T-helper 1 cell (primary cell): ENCODE results near the gene HRK.

Experiments
- DNase-seq, 5 donors: peaks; one replicate each; pipeline ENCODE4 v3.0.0-alpha.2; 2012 to 2020
- total RNA-seq, 4 donors: gene quantifications; one replicate each; lab custom pipeline; 2026; lab: John Stamatoyannopoulos, UW

HRK gene
- total RNA-seq: 0 to 0.12 (median 0) reads per million in 4 donors

GRCh38 chr12:116881325-116881876 is at the start of gene HRK:
TSS of gene HRK (minus strand) at chr12:116881441. CDS start at chr12:116881307, 134 bp downstream.
- no peak for DNase-seq

GRCh38 chr12:116929885-116930284 is 48.6 kb upstream of the HRK start:
- no peak for DNase-seq

GRCh38 chr12:116928504-116928903 is 47.3 kb upstream of the HRK start:
- no peak for DNase-seq

GRCh38 chr12:116927244-116927940 is 46.2 kb upstream of the HRK start:
- no peak for DNase-seq

- no peak for DNase-seq
These were observed 45.3 kb upstream of the HRK start for GRCh38 chr12:116926283-116927243.

- DNase-seq: peak in 4 of 5 donors; percentile 32 to 92 (median 44)
These were observed 43.6 kb upstream of the HRK start for GRCh38 chr12:116924558-116925453.

- peak in 1 of 5 donors; percentile 81 for DNase-seq
These were observed 41.1 kb upstream of the HRK start for GRCh38 chr12:116922194-116922897.

- DNase-seq: no peak
These were observed 39.7 kb upstream of the HRK start for GRCh38 chr12:116920939-116921338.

- no peak for DNase-seq
These were observed 38.7 kb upstream of the HRK start for GRCh38 chr12:116919706-116920485.

GRCh38 chr12:116919247-116919661 is 38.0 kb upstream of the HRK start:
- DNase-seq: no peak

GRCh38 chr12:116918464-116918863 is 37.2 kb upstream of the HRK start:
- no peak for DNase-seq

GRCh38 chr12:116916714-116917114 is 35.5 kb upstream of the HRK start:
- DNase-seq: peak in 1 of 5 donors; percentile 89

GRCh38 chr12:116916122-116916521 is 34.9 kb upstream of the HRK start:
- no peak for DNase-seq

GRCh38 chr12:116915326-116915725 is 34.1 kb upstream of the HRK start:
- no peak for DNase-seq

- DNase-seq: peak; percentile 15 to 56 (median 35)
These were observed 29.6 kb upstream of the HRK start, which contains the start of gene FBXW8 for GRCh38 chr12:116910645-116911451. TSS of gene FBXW8 (plus strand) at chr12:116910950. CDS start at chr12:116911038, 88 bp downstream.

GRCh38 chr12:116910280-116910644 is 29.0 kb upstream of the HRK start:
- DNase-seq: no peak

- DNase-seq: no peak
These were observed 25.0 kb upstream of the HRK start for GRCh38 chr12:116906285-116906684.

- DNase-seq: no peak
These were observed 22.6 kb upstream of the HRK start for GRCh38 chr12:116903818-116904217.

- no peak for DNase-seq
These were observed 20.4 kb upstream of the HRK start for GRCh38 chr12:116901612-116902011.

- DNase-seq: no peak
These were observed 17.4 kb upstream of the HRK start for GRCh38 chr12:116898669-116899068.
